Muscle layer of duodenum (tissue), 2 donors: ENCODE measurements around the gene TRAF3.

Experiments
- H3K27ac ChIP-seq: one replicate; pipeline ENCODE4 v1.7.0; 2013; ENCODE audit warnings: mild to moderate bottlenecking, low read length
- H3K27me3 ChIP-seq: one replicate; pipeline ENCODE4 v1.7.0; 2013; ENCODE audit warnings: low read depth, mild to moderate bottlenecking, control low read depth, low read length
- H3K36me3 ChIP-seq, 2 donors: one replicate each; pipeline ENCODE4 v1.7.0; 2013; ENCODE audit warnings: low read length in 2 of 2, control low read depth in 1 of 2, mild to moderate bottlenecking in 1 of 2; ENCODE audit not compliant: insufficient read depth in 2 of 2, control insufficient read depth in 1 of 2
- H3K4me1 ChIP-seq, 2 donors: one replicate each; pipeline ENCODE4 v1.7.0; 2013; ENCODE audit warnings: low read length in 2 of 2, mild to moderate bottlenecking in 2 of 2, control low read depth in 1 of 2, moderate library complexity in 1 of 2; ENCODE audit not compliant: insufficient read depth in 2 of 2, control insufficient read depth in 1 of 2
- H3K4me3 ChIP-seq, 2 donors: one replicate each; pipeline ENCODE4 v1.7.0; 2013; ENCODE audit warnings: low read length in 2 of 2, low read depth in 1 of 2, mild to moderate bottlenecking in 1 of 2
- H3K9me3 ChIP-seq, 2 donors: one replicate each; pipeline ENCODE4 v1.7.0; 2013; ENCODE audit warnings: low read length in 2 of 2, control low read depth in 1 of 2, mild to moderate bottlenecking in 1 of 2; ENCODE audit not compliant: control insufficient read depth in 1 of 2
- donor health status: healthy.

The TRAF3 gene

DNA sequence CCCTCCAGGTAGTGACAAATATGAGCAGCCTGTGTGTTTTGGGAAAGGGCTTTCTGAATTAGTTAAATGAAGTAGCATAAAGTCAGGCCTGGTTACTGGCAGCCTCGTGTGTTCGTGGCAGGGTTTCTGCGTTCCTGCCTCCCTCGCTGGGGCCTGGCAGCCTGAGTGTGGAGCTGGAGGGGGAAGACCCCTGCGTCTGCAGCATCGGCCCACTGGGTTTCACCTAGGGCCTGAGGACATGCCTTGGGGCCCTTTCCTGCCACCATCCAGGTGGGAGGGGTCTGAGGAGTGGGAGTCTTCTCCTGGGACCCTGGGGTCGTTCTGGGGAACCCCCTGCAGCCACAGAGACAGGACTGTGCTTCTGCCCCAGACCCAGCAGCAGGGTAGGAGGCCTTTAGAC, 124.8 kb downstream of the TRAF3 start:
- Histone ChIP-seq H3K27ac (no peak overlapping the region), H3K4me1 (no peaks in the 10 kb centered on the region), H3K36me3 (peaks cover 10 to 24% of the 10 kb centered on the region in 2 donors), H3K27me3 (no peaks in the 10 kb centered on the region), H3K4me3 (no peak overlapping the region), H3K9me3 (no peaks in the 10 kb centered on the region)

DNA sequence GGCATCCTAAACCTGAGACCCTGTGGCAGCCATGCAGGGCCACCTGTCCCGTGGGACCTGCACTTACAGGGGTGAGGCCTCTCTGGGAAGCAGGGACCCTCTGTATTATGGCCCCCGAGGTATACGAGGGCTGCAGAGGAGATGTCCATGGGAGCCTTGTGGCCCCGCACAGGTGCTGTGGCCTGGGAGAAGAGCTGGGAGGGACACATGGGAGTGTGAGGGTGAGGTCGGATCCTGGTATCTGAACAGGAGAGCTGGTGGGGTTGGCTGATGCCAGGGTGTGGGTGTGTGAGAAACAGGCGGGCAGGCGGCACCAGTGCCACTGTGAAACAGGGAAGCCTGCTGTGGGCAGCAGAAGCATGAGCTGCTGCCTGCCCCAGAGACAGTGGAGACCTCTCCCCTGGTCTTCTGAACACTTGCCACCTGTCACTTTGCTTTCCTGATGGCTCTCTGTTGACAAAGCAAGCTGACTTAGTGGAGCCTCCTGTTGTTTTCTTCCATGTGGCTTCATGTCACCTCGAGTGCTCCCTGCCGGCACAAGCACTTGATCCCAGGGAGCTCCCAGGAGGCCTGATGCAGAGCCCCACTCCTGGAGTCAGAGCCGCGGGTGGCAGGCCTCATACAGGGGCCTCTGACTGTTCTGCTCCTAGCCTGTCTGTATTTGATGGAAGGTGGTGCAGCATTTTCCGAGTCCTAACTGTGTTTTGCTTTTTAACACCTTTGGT, 125.4 kb downstream of the TRAF3 start:
- Histone ChIP-seq H3K4me3 (no peak overlapping the region), H3K27ac (no peak overlapping the region), H3K9me3 (no peaks in the 10 kb centered on the region), H3K27me3 (no peaks in the 10 kb centered on the region), H3K36me3 (peaks cover 9 to 30% of the 10 kb centered on the region in 2 donors), H3K4me1 (no peaks in the 10 kb centered on the region)

DNA sequence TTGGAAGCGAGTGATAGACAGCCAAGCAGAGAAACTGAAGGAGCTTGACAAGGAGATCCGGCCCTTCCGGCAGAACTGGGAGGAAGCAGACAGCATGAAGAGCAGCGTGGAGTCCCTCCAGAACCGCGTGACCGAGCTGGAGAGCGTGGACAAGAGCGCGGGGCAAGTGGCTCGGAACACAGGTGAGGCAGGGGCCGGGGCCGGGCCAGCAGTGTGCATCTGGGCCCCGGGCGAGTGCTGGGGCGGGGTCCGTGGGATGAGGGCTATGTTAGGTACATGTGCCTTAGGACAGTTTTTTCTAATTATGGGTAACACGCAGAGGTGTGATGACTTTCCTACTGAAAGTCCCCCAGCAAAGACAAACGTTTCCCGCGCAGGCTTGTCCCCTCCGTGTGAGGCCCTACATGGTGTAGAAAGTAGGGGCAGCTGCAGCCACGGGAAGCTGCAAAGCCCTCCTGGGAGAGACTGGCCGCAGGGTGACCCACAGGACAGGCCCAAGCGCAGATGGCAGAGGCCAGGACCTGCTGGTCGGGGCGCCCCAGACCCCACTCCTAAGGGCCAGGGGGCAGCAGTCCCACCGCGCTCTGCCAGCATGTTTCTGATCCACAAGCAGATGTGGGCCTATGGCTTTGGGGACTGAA, 126.1 kb downstream of the TRAF3 start:
- Histone ChIP-seq H3K9me3 (no peaks in the 10 kb centered on the region), H3K36me3 (peaks cover 7 to 31% of the 10 kb centered on the region in 2 donors), H3K4me1 (no peaks in the 10 kb centered on the region), H3K27ac (no peak overlapping the region), H3K4me3 (no peak overlapping the region), H3K27me3 (no peaks in the 10 kb centered on the region)

- H3K27ac ChIP-seq, result no peak overlapping the region
- peaks cover 7 to 31% of the 10 kb centered on the region in 2 donors for H3K36me3 ChIP-seq
- H3K9me3 ChIP-seq, result no peaks in the 10 kb centered on the region
Measured at GRCh38 chr14:102903889-102904512, 126.8 kb downstream of the TRAF3 start.

DNA sequence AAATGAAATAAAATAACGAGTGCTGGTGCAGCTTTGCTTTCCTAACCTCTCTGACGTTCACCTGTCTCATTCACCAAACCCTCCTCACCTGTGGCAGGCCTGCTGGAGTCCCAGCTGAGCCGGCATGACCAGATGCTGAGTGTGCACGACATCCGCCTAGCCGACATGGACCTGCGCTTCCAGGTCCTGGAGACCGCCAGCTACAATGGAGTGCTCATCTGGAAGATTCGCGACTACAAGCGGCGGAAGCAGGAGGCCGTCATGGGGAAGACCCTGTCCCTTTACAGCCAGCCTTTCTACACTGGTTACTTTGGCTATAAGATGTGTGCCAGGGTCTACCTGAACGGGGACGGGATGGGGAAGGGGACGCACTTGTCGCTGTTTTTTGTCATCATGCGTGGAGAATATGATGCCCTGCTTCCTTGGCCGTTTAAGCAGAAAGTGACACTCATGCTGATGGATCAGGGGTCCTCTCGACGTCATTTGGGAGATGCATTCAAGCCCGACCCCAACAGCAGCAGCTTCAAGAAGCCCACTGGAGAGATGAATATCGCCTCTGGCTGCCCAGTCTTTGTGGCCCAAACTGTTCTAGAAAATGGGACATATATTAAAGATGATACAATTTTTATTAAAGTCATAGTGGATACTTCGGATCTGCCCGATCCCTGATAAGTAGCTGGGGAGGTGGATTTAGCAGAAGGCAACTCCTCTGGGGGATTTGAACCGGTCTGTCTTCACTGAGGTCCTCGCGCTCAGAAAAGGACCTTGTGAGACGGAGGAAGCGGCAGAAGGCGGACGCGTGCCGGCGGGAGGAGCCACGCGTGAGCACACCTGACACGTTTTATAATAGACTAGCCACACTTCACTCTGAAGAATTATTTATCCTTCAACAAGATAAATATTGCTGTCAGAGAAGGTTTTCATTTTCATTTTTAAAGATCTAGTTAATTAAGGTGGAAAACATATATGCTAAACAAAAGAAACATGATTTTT, 128.2 kb downstream of the TRAF3 start:
- Histone ChIP-seq H3K36me3 (peaks cover 7 to 31% of the 10 kb centered on the region in 2 donors), H3K4me1 (no peaks in the 10 kb centered on the region), H3K27me3 (no peaks in the 10 kb centered on the region), H3K27ac (no peak overlapping the region), H3K4me3 (no peak overlapping the region), H3K9me3 (no peaks in the 10 kb centered on the region)

More at GRCh38 chr14:102903889-102904512, 126.8 kb downstream of the TRAF3 start:
- no peaks in the 10 kb centered on the region for H3K27me3 ChIP-seq
- H3K4me3 ChIP-seq, result no peak overlapping the region
- no peaks in the 10 kb centered on the region for H3K4me1 ChIP-seq

- Histone ChIP-seq H3K4me1 (no peaks in the 10 kb centered on the region), H3K36me3 (peaks cover 7 to 31% of the 10 kb centered on the region in 2 donors), H3K27me3 (no peaks in the 10 kb centered on the region), H3K27ac (no peak overlapping the region), H3K9me3 (no peaks in the 10 kb centered on the region), H3K4me3 (no peak overlapping the region)
Measured at GRCh38 chr14:102906616-102907302, 129.5 kb downstream of the TRAF3 start.

DNA sequence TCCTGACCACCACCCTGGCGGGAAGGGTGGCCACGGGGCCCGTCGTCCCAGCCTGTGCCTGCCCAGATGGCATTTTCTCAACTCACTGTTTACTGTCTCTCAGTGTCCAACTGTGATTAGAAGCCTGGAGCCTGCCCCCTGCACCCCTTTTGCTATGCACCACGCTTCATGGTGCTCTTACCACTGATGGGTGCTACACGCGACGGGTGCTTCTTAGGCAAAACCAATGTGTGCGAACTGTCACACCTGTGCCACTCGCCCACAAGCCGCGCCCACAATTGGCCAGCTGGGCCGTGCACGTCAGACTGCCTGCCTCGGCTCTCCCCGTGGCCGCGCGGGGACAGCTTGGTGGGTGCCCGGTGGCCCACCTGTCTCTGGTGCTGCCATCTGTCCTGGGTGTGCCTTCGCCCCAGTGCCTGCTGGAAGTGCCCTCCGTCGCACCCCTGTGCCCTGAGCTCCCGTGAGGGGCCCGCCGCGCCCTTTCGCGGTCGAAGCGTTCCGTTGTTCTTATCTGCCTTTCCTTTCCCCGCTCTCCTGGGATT, 130.1 kb downstream of the TRAF3 start:
- H3K4me3 ChIP-seq, result no peak overlapping the region
- no peak overlapping the region for H3K27ac ChIP-seq
- H3K27me3 ChIP-seq, result no peaks in the 10 kb centered on the region
- no peaks in the 10 kb centered on the region for H3K4me1 ChIP-seq
- H3K36me3 ChIP-seq, result peaks cover 7 to 31% of the 10 kb centered on the region in 2 donors
- no peaks in the 10 kb centered on the region for H3K9me3 ChIP-seq

DNA sequence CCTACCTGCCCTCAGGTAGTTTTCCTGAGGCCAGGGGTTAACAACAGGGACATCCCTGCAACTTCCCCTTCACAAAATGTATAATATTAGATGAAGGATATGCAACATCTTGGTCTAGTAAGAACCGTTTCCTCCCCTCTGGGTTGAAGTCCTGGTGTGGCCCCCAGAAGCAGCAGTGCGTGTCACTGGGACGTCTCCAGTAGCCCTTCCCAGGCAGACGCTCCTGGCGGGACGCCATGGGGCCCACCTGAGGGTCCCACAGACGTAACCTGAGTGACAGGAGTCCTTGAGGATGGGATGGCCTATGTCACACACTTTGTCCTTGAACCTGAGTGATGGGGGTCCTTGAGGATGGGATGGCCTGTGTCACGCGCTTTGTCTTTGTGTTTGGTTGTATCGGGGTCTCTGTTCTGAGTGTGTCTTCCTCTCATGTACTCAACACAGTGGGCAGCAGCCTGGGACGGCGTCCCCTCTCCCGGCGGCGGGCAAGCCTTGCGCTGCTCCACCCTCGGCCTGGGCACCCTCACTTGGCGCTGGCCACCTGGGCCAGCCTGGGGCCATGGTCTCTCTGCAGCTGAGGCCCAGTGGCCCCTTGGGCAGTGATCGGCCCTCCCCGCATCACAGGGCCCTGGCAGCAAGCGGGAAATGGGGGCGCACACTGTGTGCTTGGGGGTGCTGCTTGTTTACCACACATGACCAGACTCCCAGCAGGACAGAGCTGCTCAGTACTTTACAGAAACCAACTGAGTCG, 130.9 kb downstream of the TRAF3 start:
- H3K36me3 ChIP-seq, result peaks cover 7 to 30% of the 10 kb centered on the region in 2 donors

DNA sequence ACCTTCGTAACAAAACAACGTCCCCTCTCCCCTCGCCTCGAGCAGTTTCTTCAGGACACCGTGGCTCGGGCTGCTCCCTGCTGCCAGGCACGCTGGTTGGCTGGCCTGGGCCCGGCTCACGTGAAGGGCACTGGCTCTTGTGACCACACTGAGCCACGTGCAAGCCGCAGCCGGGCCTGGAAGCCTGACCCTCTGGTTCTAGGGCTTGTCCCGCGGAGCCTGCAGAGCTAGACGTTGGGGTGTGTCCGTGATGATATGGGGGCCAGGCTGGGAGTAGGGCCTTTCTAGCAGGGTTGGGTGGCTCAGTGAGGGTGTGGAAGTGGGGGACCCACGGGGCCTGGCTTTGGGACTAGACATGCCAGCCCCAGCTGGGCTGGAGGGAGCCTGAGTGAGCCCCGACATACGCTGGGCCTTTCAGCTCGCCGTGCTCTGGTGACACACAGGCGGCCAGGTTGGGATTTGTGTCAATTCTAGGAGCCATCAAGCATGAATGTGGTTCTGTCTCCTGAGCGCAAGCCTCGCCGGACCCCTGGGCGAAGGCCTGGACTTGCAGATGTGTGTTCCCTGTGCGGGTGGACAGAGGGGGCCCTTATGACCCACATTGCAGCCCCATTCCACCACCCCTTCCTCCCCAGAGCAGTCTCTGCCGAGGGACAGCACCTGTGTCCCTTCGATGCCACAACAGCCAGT, 131.7 kb downstream of the TRAF3 start:
- Histone ChIP-seq H3K27ac (no peak overlapping the region), H3K36me3 (peaks cover 7 to 22% of the 10 kb centered on the region in 2 donors), H3K27me3 (no peaks in the 10 kb centered on the region), H3K4me3 (no peak overlapping the region), H3K9me3 (no peaks in the 10 kb centered on the region), H3K4me1 (no peaks in the 10 kb centered on the region)

More for the DNA sequence above, 130.9 kb downstream of the TRAF3 start:
- no peaks in the 10 kb centered on the region for H3K9me3 ChIP-seq
- no peaks in the 10 kb centered on the region for H3K27me3 ChIP-seq
- no peaks in the 10 kb centered on the region for H3K4me1 ChIP-seq
- H3K4me3 ChIP-seq, result no peak overlapping the region
- H3K27ac ChIP-seq, result no peak overlapping the region
